GM12878 (cell line): ENCODE measurements around the gene RPL19. TPM values are rescaled to one million over a fixed set of nuclear protein-coding genes. Genes with fewer than 3 reads are reported as not detected.

Experiments used
- ATAC-seq: fragments of 200-7000 bp; cut with Tn5 transposase; 3 replicates; pipeline ENCODE4 v1.9.1; 2020; ENCODE audit warnings: mild to moderate bottlenecking, moderate library complexity
- BruUV-seq: library from RNA; stranded (reverse); fragments of 400-500 nt; replicated peaks from 2 replicates; lab custom pipeline; 2021; lab: Mats Ljungman, UMichigan
- CTCF ChIA-PET: fragments of 300-600 bp; sonication (Branson Sonifier 250); formaldehyde crosslinking; extraction: SDS; loops from one replicate; lab custom pipeline; 2021; ENCODE audit warnings: inconsistent platforms; lab: Yijun Ruan, JAX
- POLR2A ChIA-PET: fragments of 350-600 bp; formaldehyde crosslinking; extraction: SDS; loops from one replicate; lab custom pipeline; 2021; ENCODE audit warnings: inconsistent platforms; lab: Charles Lee
- RAD21 ChIA-PET: fragments of 300-600 bp; sonication (Branson Sonifier 250); formaldehyde crosslinking; loops from one replicate; lab custom pipeline; 2023; ENCODE audit warnings: antibody characterized with exemption; ENCODE audit not compliant: unreplicated experiment; lab: Charles Lee
- SMC1A ChIA-PET: fragments of 300-600 bp; sonication (Branson Sonifier 250); formaldehyde crosslinking; loops from one replicate; lab custom pipeline; 2023; ENCODE audit not compliant: unreplicated experiment, uncharacterized antibody; lab: Charles Lee
- DNase-seq: peaks from one replicate; pipeline ENCODE4 v3.0.0-alpha.2; 2011; ENCODE audit warnings: low read depth, low spot score
- FAIRE-seq: peaks from 3 replicates; lab custom pipeline; 2011; peaks lifted over from hg19 to GRCh38; lab: Jason Lieb, UNC
- H2AFZ ChIP-seq: 2 replicates; pipeline ENCODE4 v1.6.0; 2011; ENCODE audit warnings: low read depth, low read length, control low read depth; ENCODE audit not compliant: control insufficient read depth
- H3K27ac ChIP-seq: 2 replicates; pipeline ENCODE4 v1.5.1; 2011; ENCODE audit warnings: control low read depth; ENCODE audit not compliant: control insufficient read depth, insufficient read depth
- H3K27me3 ChIP-seq, 2 experiments: replicated peaks in 1 of 2; 2 replicates each; pipeline versions ENCODE4 v1.6.0 to v1.6.1; 2011; ENCODE audit warnings: low read length in 1 of 2; ENCODE audit not compliant: control insufficient read depth in 2 of 2, insufficient read depth in 2 of 2
- H3K36me3 ChIP-seq, 2 experiments: 2 replicates each; pipeline ENCODE4 v1.5.1; 2011; ENCODE audit warnings: low read length in 1 of 2; ENCODE audit not compliant: control insufficient read depth in 2 of 2, insufficient read depth in 2 of 2
- H3K4me1 ChIP-seq: 2 replicates; pipeline ENCODE4 v1.6.1; 2011; ENCODE audit warnings: mild to moderate bottlenecking, low read length, moderate library complexity, mixed read lengths; ENCODE audit not compliant: control insufficient read depth, insufficient read depth
- H3K4me2 ChIP-seq: 2 replicates; pipeline ENCODE4 v1.6.0; 2011; ENCODE audit warnings: control low read depth; ENCODE audit not compliant: control insufficient read depth, insufficient read depth
- H3K4me3 ChIP-seq: fragments of 200-600 bp; sonication (generic); 2 replicates; pipeline ENCODE4 v1.5.1; 2016
- H3K79me2 ChIP-seq: 2 replicates; pipeline ENCODE4 v1.6.0; 2011; ENCODE audit warnings: low read length; ENCODE audit not compliant: control insufficient read depth, insufficient read depth
- H3K9ac ChIP-seq: 2 replicates; pipeline ENCODE4 v1.8.0; 2011; ENCODE audit warnings: low read length, control low read depth, mixed read lengths; ENCODE audit not compliant: control insufficient read depth, insufficient read depth
- H3K9me3 ChIP-seq: replicated peaks from 3 replicates; pipeline ENCODE4 v1.5.1; 2011; ENCODE audit warnings: mild to moderate bottlenecking, low read length; ENCODE audit not compliant: control insufficient read depth, insufficient read depth
- H4K20me1 ChIP-seq: 2 replicates; pipeline ENCODE4 v1.6.0; 2011; ENCODE audit not compliant: control insufficient read depth, insufficient read depth
- EGR1 ChIP-seq, 2 experiments: IDR thresholded peaks; 1 replicate in 1 of 2; 2 replicates in 1 of 2; pipeline ENCODE4 v1.6.1; 2011 to 2012; ENCODE audit warnings: low read depth in 2 of 2, low read length in 2 of 2, borderline replicate concordance in 1 of 2, mild to moderate bottlenecking in 1 of 2, moderate library complexity in 1 of 2
- HDAC6 ChIP-seq: fragments of 200-600 bp; sonication (generic); IDR thresholded peaks from one replicate; pipeline ENCODE4 v1.8.0; 2017; ENCODE audit warnings: antibody characterized with exemption; ENCODE audit not compliant: unreplicated experiment
- PKNOX1 ChIP-seq: fragments of 450-650 bp; IDR thresholded peaks from 2 replicates; pipeline ENCODE4 v1.6.1; 2016; ENCODE audit warnings: mild to moderate bottlenecking
- POLR2AphosphoS5 ChIP-seq: IDR thresholded peaks from 2 replicates; pipeline ENCODE4 v1.6.1; 2011; ENCODE audit warnings: mild to moderate bottlenecking, low read length, inconsistent platforms
- SMARCA5 ChIP-seq: fragments of 450-650 bp; IDR thresholded peaks from 2 replicates; pipeline ENCODE4 v1.6.1; 2017; ENCODE audit warnings: mild to moderate bottlenecking
- WGBS: methylation state at CpG from one replicate; pipeline ENCODE4 v1.1.6; 2016; ENCODE audit warnings: low lambda C conversion rate; ENCODE audit not compliant: insufficient replicate concordance, insufficient coverage; ENCODE audit errors: missing lambda C conversion rate; 5-methylcytosine and 5-hydroxymethylcytosine counted together
- in situ Hi-C: fragments of 300-500 bp; cut with MboI; formaldehyde crosslinking; loops from 9 replicates; pipeline ENCODE4 v1.14.3; 2018; ENCODE audit warnings: mixed read lengths
- intact Hi-C: fragments of 100-400 bp; cut with micrococcal nuclease; formaldehyde crosslinking; loops from one replicate; pipeline ENCODE4 v1.14.2; 2022; ENCODE audit not compliant: unreplicated experiment
- polyA plus RNA-seq, 11 experiments: library from polyadenylated mRNA; depleted of rRNA in 4 of 11; unstranded in 6 of 11; stranded (reverse) in 5 of 11; fragments of >200 nt; fragmentation: Nextera tagmentation in 4 of 11; fragmentation: Illumina TruSeq in 1 of 11; extraction: Ambion mirVana in 4 of 11; extraction: Trizol in 1 of 11; gene quantifications; 1 replicate in 1 of 11; 2 replicates in 10 of 11; pipeline versions ENCODE4 v1.2.1 to v1.2.3, GENCODE V29; 2011 to 2016; ENCODE audit warnings: inconsistent platforms in 2 of 11, missing spikeins in 2 of 11, low read depth in 1 of 11
- total RNA-seq, 4 experiments: library from RNA; depleted of rRNA in 3 of 4; stranded (reverse); fragments of >200 nt in 3 of 4; fragmentation: Illumina TruSeq in 1 of 4; extraction: Trizol in 1 of 4; gene quantifications; 2 replicates each; pipeline versions ENCODE4 v1.2.1 to v1.2.3, GENCODE V29; 2013 to 2021

RPL19 gene
- total and polyA plus RNA-seq, 10 of the 15 experiments (the other 5 are each of a cell fraction or from before 2014, with no cell fraction given) = 1,862 to 5,536 (median 3,836) TPM

- Histone ChIP-seq H4K20me1 (no peaks in the 10 kb centered on the region), H3K4me1 (no peaks in the 10 kb centered on the region), H3K36me3 (no peaks in the 10 kb centered on the region), H3K4me3 (no peak overlapping the region), H3K4me2 (no peak overlapping the region), H3K27ac (no peak overlapping the region), H3K9ac (no peak overlapping the region), H2AFZ (no peak overlapping the region), H3K79me2 (no peaks in the 10 kb centered on the region), H3K9me3 (no peaks in the 10 kb centered on the region), H3K27me3 (peaks cover 4 to 8% of the 10 kb centered on the region in 2 experiments; a peak in 3 of 4 replicates)
- SMC1A ChIA-PET = no interaction called here
- in situ Hi-C loops = no loop called here
- POLR2A ChIA-PET = no interaction called here
- BruUV-seq = no TSS peak
- TF ChIP-seq SMARCA5 (no peak), EGR1 (IDR thresholded peaks at IDR 0.05; ENCODE audit: borderline replicate concordance in 1 of 2, low read depth in 2 of 2, low read length in 2 of 2) (no peak), PKNOX1 (no peak), POLR2AphosphoS5 (no peak), HDAC6 (peak; percentile 75)
- intact Hi-C loops = no loop called here
- RAD21 ChIA-PET = no interaction called here
- DNase-seq (no peak), ATAC-seq (peak; percentile 38; the same call in 1 of the 3 replicates), FAIRE-seq (no peak)
- CTCF ChIA-PET = no interaction called here
- WGBS = 12% methylated on average over 42 of the region's 68 CpGs
These were observed 24.8 kb downstream of the RPL19 start for GRCh38 chr17:39224778-39225307.
